Medulla oblongata (tissue), 1 donor: ENCODE results near the gene PLCXD1.
"Not testable (repeated sequence)": the region's sequence is repeated elsewhere in the genome, so short reads cannot be mapped to it uniquely, and the experiment has no call there.

Experiments used
- DNase-seq: peaks from one replicate; pipeline ENCODE4 v3.0.0-alpha.2; 2015; ENCODE audit errors: extremely low spot score

The PLCXD1 gene

GRCh38 chrX:281166-281999 is at the start of gene PLCXD1:
PLCXD1 (plus strand) TSS chrX:281381; CDS start chrX:284188, 2,807 bp downstream.
- DNase-seq: peak; percentile 41

- DNase-seq: not testable (repeated sequence)
Measured at GRCh38 chrX:231637-232277, 49.4 kb upstream of the PLCXD1 start.

GRCh38 chrX:232278-232655 is 48.9 kb upstream of the PLCXD1 start:
- not testable (repeated sequence) for DNase-seq

- DNase-seq: not testable (repeated sequence)
Measured at GRCh38 chrX:236201-236600, 45.0 kb upstream of the PLCXD1 start.

- peak; percentile 0 for DNase-seq
Measured at GRCh38 chrX:250965-251364, 30.2 kb upstream of the PLCXD1 start.

GRCh38 chrX:251396-252243 is 29.6 kb upstream of the PLCXD1 start:
- peak; percentile 1 for DNase-seq

- peak; percentile 1 for DNase-seq
Measured at GRCh38 chrX:252244-252956, 28.8 kb upstream of the PLCXD1 start.

- DNase-seq: no peak
Measured at GRCh38 chrX:252957-253291, 28.3 kb upstream of the PLCXD1 start.

- DNase-seq: no peak
Measured at GRCh38 chrX:253451-254297, 27.5 kb upstream of the PLCXD1 start.

GRCh38 chrX:254630-255215 is 26.5 kb upstream of the PLCXD1 start:
- DNase-seq: no peak

GRCh38 chrX:255923-256331 is 25.3 kb upstream of the PLCXD1 start:
- no peak for DNase-seq

- not testable (repeated sequence) for DNase-seq
Measured at GRCh38 chrX:257054-257453, 24.1 kb upstream of the PLCXD1 start.

GRCh38 chrX:257681-258289 is 23.4 kb upstream of the PLCXD1 start:
- no peak for DNase-seq

- DNase-seq: no peak
Measured at GRCh38 chrX:258291-259040, 22.7 kb upstream of the PLCXD1 start.

GRCh38 chrX:259692-260355 is 21.4 kb upstream of the PLCXD1 start:
- no peak for DNase-seq

- DNase-seq: no peak
Measured at GRCh38 chrX:261167-261918, 19.8 kb upstream of the PLCXD1 start.

GRCh38 chrX:261919-262352 is 19.2 kb upstream of the PLCXD1 start:
- DNase-seq: no peak

GRCh38 chrX:262381-262909 is 18.7 kb upstream of the PLCXD1 start:
- DNase-seq: no peak
